Endodermal cell (in vitro differentiated cells): ENCODE measurements around the gene C2CD3. TPM values are rescaled to one million over a fixed set of nuclear protein-coding genes. Genes with fewer than 3 reads are reported as not detected.

Source experiments
- DNase-seq: peaks from one replicate; pipeline ENCODE4 v3.0.0-alpha.2; 2017
- H3K27ac ChIP-seq: 2 replicates; pipeline ENCODE4 v1.5.1; 2013; ENCODE audit warnings: mild to moderate bottlenecking, low read depth, low read length, moderate library complexity
- H3K27me3 ChIP-seq: 2 replicates; pipeline ENCODE4 v1.6.1; 2013; ENCODE audit warnings: mild to moderate bottlenecking, low read length, moderate library complexity; ENCODE audit not compliant: insufficient read depth, control insufficient read depth, poor library complexity, severe bottlenecking
- H3K36me3 ChIP-seq: 2 replicates; pipeline ENCODE4 v1.7.0; 2013; ENCODE audit warnings: mild to moderate bottlenecking, low read length, moderate library complexity; ENCODE audit not compliant: control insufficient read depth, insufficient read depth
- H3K4me1 ChIP-seq: one replicate; pipeline ENCODE4 v1.7.0; 2013; ENCODE audit warnings: low read length; ENCODE audit not compliant: control insufficient read depth, insufficient read depth
- H3K4me3 ChIP-seq: 2 replicates; pipeline ENCODE4 v1.5.1; 2013; ENCODE audit warnings: mild to moderate bottlenecking, low read length, moderate library complexity
- H3K9ac ChIP-seq: 2 replicates; pipeline ENCODE4 v1.6.1; 2013; ENCODE audit warnings: mild to moderate bottlenecking, low read length, moderate library complexity; ENCODE audit not compliant: poor library complexity, severe bottlenecking; ENCODE audit errors: extremely low read depth
- H3K9me3 ChIP-seq: 2 replicates; pipeline ENCODE4 v1.6.1; 2013; ENCODE audit warnings: mild to moderate bottlenecking, low read length, moderate library complexity; ENCODE audit not compliant: control insufficient read depth
- H3K27ac Mint-ChIP-seq: 2 replicates; pipeline ENCODE4 v1.8.0; 2020; ENCODE audit warnings: mixed read lengths
- H3K27me3 Mint-ChIP-seq: 2 replicates; pipeline ENCODE4 v1.8.0; 2021; ENCODE audit warnings: mild to moderate bottlenecking, mixed read lengths; ENCODE audit not compliant: insufficient read depth
- H3K36me3 Mint-ChIP-seq: 2 replicates; pipeline ENCODE4 v1.8.0; 2020; ENCODE audit warnings: low read depth, mixed read lengths
- H3K4me1 Mint-ChIP-seq: 2 replicates; pipeline ENCODE4 v1.8.0; 2020; ENCODE audit warnings: mixed read lengths
- H3K4me3 Mint-ChIP-seq: 2 replicates; pipeline ENCODE4 v1.8.0; 2020; ENCODE audit warnings: mild to moderate bottlenecking, moderate library complexity, mixed read lengths
- H3K9me3 Mint-ChIP-seq: 2 replicates; pipeline ENCODE4 v1.8.0; 2020; ENCODE audit warnings: mild to moderate bottlenecking, mixed read lengths
- CTCF ChIP-seq: fragments of 200-600 bp; sonication (generic); conservative IDR thresholded peaks from 2 replicates; pipeline ENCODE4 v1.5.0; 2021; ENCODE audit warnings: antibody characterized with exemption, mild to moderate bottlenecking
- WGBS, 2 experiments: methylation state at CpG; one replicate each; pipeline versions ENCODE4 v1.1.5 to v1.1.7; 2013; ENCODE audit warnings: missing lambda C conversion rate in 2 of 2, mixed read lengths in 1 of 2; ENCODE audit not compliant: insufficient coverage in 1 of 2, insufficient read length in 1 of 2; 5-methylcytosine and 5-hydroxymethylcytosine counted together
- long read RNA-seq, 4 experiments: library from polyadenylated mRNA in 2 of 4; library from RNA in 1 of 4; library from capped mRNA in 1 of 4; stranded (forward) in 3 of 4; unstranded in 1 of 4; transcript quantifications; one replicate each; pipeline ENCODE4 v2.0.0, GENCODE V29; 2020 to 2021; ENCODE audit warnings: inconsistent platforms in 1 of 4
- polyA plus RNA-seq, 2 experiments: library from polyadenylated mRNA; stranded (reverse); fragments of 50-300 nt; gene quantifications; one replicate each; pipeline ENCODE4 v1.2.3, GENCODE V29; 2013
- total RNA-seq, 2 donors: library from RNA; stranded (reverse); fragmentation: NEBNext Ultra II Directional in 1 of 2; extraction: Animal tissue kit (Norgen Biotek cat#: 25700) in 1 of 2; gene quantifications; 2 replicates in 1 of 2; 3 replicates in 1 of 2; pipeline ENCODE4 v1.2.1, GENCODE V29; 2021

The C2CD3 gene
- total RNA-seq, result 10 to 100 TPM; 31.0 to 34.2 TPM
- polyA plus RNA-seq (2013, experiment 1 of 2), result 21.4 TPM
- polyA plus RNA-seq (2013, experiment 2 of 2), result 26.7 TPM
- long read RNA-seq, experiment 1, partial matches to known transcripts, result 4 of 7 reads
- long read RNA-seq, experiment 1, other reads (novel, unspliced or antisense), result 3 of 7 reads
- long read RNA-seq, experiment 2, full-length matches to known transcripts, result 5 of 14 reads
- long read RNA-seq, experiment 2, partial matches to known transcripts, result 0 of 14 reads
- long read RNA-seq, experiment 2, other reads (novel, unspliced or antisense), result 9 of 14 reads
- long read RNA-seq, experiment 3, partial matches to known transcripts, result 7 of 13 reads
- long read RNA-seq, experiment 3, other reads (novel, unspliced or antisense), result 6 of 13 reads
- long read RNA-seq, experiment 4, partial matches to known transcripts, result 1 of 5 reads
- long read RNA-seq, experiment 4, other reads (novel, unspliced or antisense), result 4 of 5 reads

DNA sequence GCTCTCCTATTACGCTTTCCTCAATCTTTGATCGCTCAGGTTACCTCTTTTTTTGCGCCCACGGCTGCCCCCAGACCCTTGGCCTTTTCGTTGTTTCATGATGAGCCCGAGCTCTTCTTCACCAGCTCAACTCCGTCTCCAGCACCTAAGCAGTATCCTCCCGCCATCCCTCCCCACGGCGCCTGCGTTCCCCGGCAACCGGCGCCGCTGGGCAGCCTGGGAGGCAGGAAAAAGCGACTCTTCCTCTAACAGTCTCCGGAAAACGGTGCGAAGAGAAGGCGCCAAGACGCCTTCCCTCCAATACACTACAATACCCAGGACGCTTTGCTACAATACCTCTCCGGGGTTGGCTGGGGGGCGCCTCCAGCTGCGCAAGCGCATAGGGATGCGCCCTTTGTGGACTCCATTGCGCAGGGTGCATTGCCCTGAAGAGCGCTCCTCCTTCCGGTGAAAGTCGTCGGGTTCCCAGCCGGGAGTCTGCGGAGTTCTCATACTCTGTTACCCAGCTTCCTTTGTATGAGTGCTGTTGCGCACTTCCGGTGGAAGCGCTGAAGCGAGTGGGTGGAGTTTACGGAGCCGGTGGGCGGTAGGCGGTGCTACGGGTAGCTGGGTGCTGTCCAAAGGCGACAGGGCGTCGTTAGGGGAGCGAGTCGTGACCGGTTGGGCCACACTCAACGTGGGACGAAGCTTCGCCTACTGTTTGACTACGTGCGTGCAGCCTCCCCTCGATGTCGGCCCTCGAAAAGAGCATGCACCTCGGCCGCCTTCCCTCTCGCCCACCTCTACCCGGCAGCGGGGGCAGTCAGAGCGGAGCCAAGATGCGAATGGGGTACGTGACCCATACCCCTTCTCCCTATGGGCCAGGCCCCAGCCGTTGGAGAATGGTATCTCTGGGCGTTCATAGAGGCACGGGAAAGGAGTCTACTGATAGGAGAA, at the start of gene C2CD3, which contains the start of gene PPME1:
Gene C2CD3 (minus strand): TSS at position 309 of the 936 bp plus-strand sequence. CDS start 210 bp downstream, at position 99.
Gene PPME1 (plus strand): TSS at position 596 of the 936 bp plus-strand sequence. CDS start 133 bp downstream, at position 729.
- 0% methylated on average over 19 to 68 of the region's 68 CpGs for WGBS, 2 experiments
- DNase-seq, result peak; percentile 99
- Mint-ChIP-seq H3K36me3 (peaks cover 16% of the 10 kb centered on the region), H3K27ac (no peak within 1 kb of the TSS), H3K27me3 (no peaks in the 10 kb centered on the region), H3K9me3 (no peaks in the 10 kb centered on the region), H3K4me3 (no peak within 1 kb of the TSS), H3K4me1 (peaks cover 3% of the 10 kb centered on the region)
- Histone ChIP-seq H3K27ac (peak within 1 kb of the TSS; percentile 71), H3K27me3 (no peaks in the 10 kb centered on the region), H3K4me3 (peak within 1 kb of the TSS; percentile 86), H3K4me1 (peaks cover 9% of the 10 kb centered on the region), H3K9ac (peak within 1 kb of the TSS; percentile 78), H3K9me3 (no peaks in the 10 kb centered on the region), H3K36me3 (peaks cover 23% of the 10 kb centered on the region)
- peak; percentile 49 for TF ChIP-seq CTCF

- no peaks in the 10 kb centered on the region for H3K9me3 ChIP-seq
- peaks cover 16% of the 10 kb centered on the region for H3K36me3 Mint-ChIP-seq
- peaks cover 3% of the 10 kb centered on the region for H3K4me1 Mint-ChIP-seq
- peaks cover 5% of the 10 kb centered on the region for H3K9me3 Mint-ChIP-seq
- no peak for TF ChIP-seq CTCF
- H3K4me3 ChIP-seq, result no peak overlapping the region
- H3K4me1 ChIP-seq, result no peaks in the 10 kb centered on the region
- WGBS, 2 experiments, result 100% methylated on average over 1 of the region's 1 CpG
- H3K27me3 ChIP-seq, result no peaks in the 10 kb centered on the region
- no peaks in the 10 kb centered on the region for H3K27me3 Mint-ChIP-seq
- H3K36me3 ChIP-seq, result no peaks in the 10 kb centered on the region
- DNase-seq, result no peak
- H3K9ac ChIP-seq, result no peak overlapping the region
- no peak overlapping the region for H3K27ac ChIP-seq
- H3K4me3 Mint-ChIP-seq, result no peak overlapping the region
- H3K27ac Mint-ChIP-seq, result no peak overlapping the region
These were observed 49.6 kb upstream of the C2CD3 start for GRCh38 chr11:74220376-74220775.

DNA sequence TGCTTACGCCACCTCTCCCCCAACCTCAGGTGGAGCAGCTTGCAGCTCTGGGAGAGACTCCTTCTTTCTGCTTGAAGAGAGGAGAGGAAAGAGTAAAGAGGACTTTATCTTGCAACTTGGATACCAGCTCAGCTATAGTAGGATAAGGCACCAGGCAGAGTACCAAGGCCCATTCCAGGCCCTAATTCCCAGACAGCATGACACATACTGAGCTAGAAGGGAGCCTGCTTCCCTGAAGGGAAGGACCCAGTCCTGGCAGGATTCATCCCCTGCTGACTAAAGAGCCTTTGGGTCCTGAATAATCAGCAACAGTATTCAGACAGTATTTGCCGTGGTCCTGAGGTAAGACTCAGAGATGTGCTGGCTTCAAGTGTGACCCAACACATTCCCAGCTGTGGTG, 41.7 kb upstream of the C2CD3 start:
- H3K27ac ChIP-seq, result no peak overlapping the region
- Mint-ChIP-seq H3K27me3 (no peaks in the 10 kb centered on the region), H3K4me3 (no peak overlapping the region), H3K36me3 (peaks cover 30% of the 10 kb centered on the region), H3K27ac (no peak overlapping the region), H3K9me3 (no peaks in the 10 kb centered on the region), H3K4me1 (no peaks in the 10 kb centered on the region)
- no peak overlapping the region for H3K4me3 ChIP-seq
- H3K9me3 ChIP-seq, result no peaks in the 10 kb centered on the region
- no peak for DNase-seq
- 99 to 100% methylated on average over 1 to 2 of the region's 2 CpGs for WGBS, 2 experiments
- H3K27me3 ChIP-seq, result no peaks in the 10 kb centered on the region
- H3K4me1 ChIP-seq, result peaks cover under 1% of the 10 kb centered on the region
- no peak for TF ChIP-seq CTCF
- peaks cover 22% of the 10 kb centered on the region for H3K36me3 ChIP-seq
- no peak overlapping the region for H3K9ac ChIP-seq
